Measurements from ENCODE around the gene RNF141. TPM values are rescaled to one million over a fixed set of nuclear protein-coding genes. Genes with fewer than 3 reads are reported as not detected.

RNF141 gene, protein sequence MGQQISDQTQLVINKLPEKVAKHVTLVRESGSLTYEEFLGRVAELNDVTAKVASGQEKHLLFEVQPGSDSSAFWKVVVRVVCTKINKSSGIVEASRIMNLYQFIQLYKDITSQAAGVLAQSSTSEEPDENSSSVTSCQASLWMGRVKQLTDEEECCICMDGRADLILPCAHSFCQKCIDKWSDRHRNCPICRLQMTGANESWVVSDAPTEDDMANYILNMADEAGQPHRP
- total RNA-seq (22.1 TPM), polyA plus RNA-seq (ENCODE audit: insufficient read depth in 1 of 8, insufficient read length in 8 of 8, low replicate concordance in 1 of 8) (10 to 100 TPM; 16.9 to 26.4 (median 19.4) TPM)
- long read RNA-seq, donor 1, full-length matches to known transcripts = 5 of 5 reads
- long read RNA-seq, donor 1, partial matches to known transcripts = 0 of 5 reads
- long read RNA-seq, donor 1, other reads (novel, unspliced or antisense) = 0 of 5 reads
- long read RNA-seq, donor 2, full-length matches to known transcripts = 1 of 1 reads
- long read RNA-seq, donor 2, partial matches to known transcripts = 0 of 1 reads
- long read RNA-seq, donor 2, other reads (novel, unspliced or antisense) = 0 of 1 reads
- long read RNA-seq, donor 3, full-length matches to known transcripts = 16 of 16 reads
- long read RNA-seq, donor 3, partial matches to known transcripts = 0 of 16 reads
- long read RNA-seq, donor 3, other reads (novel, unspliced or antisense) = 0 of 16 reads
- long read RNA-seq, donor 4, full-length matches to known transcripts = 10 of 10 reads
- long read RNA-seq, donor 4, partial matches to known transcripts = 0 of 10 reads
- long read RNA-seq, donor 4, other reads (novel, unspliced or antisense) = 0 of 10 reads
- long read RNA-seq, donor 5, full-length matches to known transcripts = 37 of 37 reads
- long read RNA-seq, donor 5, partial matches to known transcripts = 0 of 37 reads
- long read RNA-seq, donor 5, other reads (novel, unspliced or antisense) = 0 of 37 reads
- long read RNA-seq, donor 6, full-length matches to known transcripts = 29 of 29 reads
- long read RNA-seq, donor 6, partial matches to known transcripts = 0 of 29 reads
- long read RNA-seq, donor 6, other reads (novel, unspliced or antisense) = 0 of 29 reads
- long read RNA-seq, donor 7, full-length matches to known transcripts = 34 of 34 reads
- long read RNA-seq, donor 7, partial matches to known transcripts = 0 of 34 reads
- long read RNA-seq, donor 7, other reads (novel, unspliced or antisense) = 0 of 34 reads
- long read RNA-seq, donor 8, full-length matches to known transcripts = 15 of 15 reads
- long read RNA-seq, donor 8, partial matches to known transcripts = 0 of 15 reads
- long read RNA-seq, donor 8, other reads (novel, unspliced or antisense) = 0 of 15 reads
- long read RNA-seq, donor 9, full-length matches to known transcripts = 26 of 26 reads
- long read RNA-seq, donor 9, partial matches to known transcripts = 0 of 26 reads
- long read RNA-seq, donor 9, other reads (novel, unspliced or antisense) = 0 of 26 reads
- long read RNA-seq, donor 10, full-length matches to known transcripts = 35 of 35 reads
- long read RNA-seq, donor 10, partial matches to known transcripts = 0 of 35 reads
- long read RNA-seq, donor 10, other reads (novel, unspliced or antisense) = 0 of 35 reads
- long read RNA-seq, donor 11, full-length matches to known transcripts = 21 of 21 reads
- long read RNA-seq, donor 11, partial matches to known transcripts = 0 of 21 reads
- long read RNA-seq, donor 11, other reads (novel, unspliced or antisense) = 0 of 21 reads

DNA sequence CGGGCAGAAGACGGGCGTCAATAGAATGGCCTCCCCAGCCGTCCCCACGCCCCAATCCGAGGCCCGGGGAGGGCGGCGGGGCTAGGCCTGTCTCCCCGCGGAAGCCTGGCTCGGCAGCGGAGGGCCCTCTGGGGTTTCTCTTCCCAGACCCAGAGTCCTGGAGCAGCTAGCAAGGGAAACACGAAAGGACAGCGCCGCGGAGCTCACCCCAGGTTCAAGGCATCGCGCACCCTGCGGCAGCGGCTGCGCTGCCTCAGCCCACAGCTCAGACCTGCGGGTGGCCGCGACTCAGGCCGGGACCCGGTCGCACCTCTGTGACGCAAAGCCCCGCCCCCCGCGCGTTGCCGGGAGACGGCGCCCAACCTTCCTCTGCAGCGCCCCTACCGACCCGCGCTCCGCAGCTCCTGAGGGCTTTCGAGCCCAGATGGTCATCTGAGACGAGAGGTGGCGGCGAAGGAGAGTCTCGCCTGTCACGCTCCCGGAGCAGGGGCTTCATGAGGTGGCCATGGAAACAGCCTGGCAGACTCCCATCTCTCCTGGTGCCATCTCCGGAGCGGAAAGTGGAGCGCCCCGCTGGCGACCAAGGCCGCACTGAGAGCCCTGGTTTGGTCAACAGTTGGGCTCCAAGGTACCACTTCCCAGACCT, at the start of gene RNF141:
Gene RNF141, minus strand, starts transcription at position 273 of the 646 bp plus-strand sequence. CDS start 7,029 bp downstream, outside the sequence.
- under 1% methylated on average over 50 of the region's 54 CpGs for WGBS (ENCODE audit: insufficient coverage)
- Histone ChIP-seq H3K36me3 (ENCODE audit: control insufficient read depth, insufficient read depth, low read length) (no peaks in the 10 kb centered on the region), H3K4me1 (ENCODE audit: control insufficient read depth, insufficient read depth, low read length) (peaks cover 3% of the 10 kb centered on the region), H3K4me3 (ENCODE audit: low read length) (peak within 1 kb of the TSS; percentile 89), H3K27ac (ENCODE audit: low read length) (peak within 1 kb of the TSS; percentile 93), H3K27me3 (ENCODE audit: control insufficient read depth, insufficient read depth, low read length) (no peaks in the 10 kb centered on the region), H3K9me3 (replicated peaks; ENCODE audit: control insufficient read depth, low read depth, low read length) (no peaks in the 10 kb centered on the region)
- peak; percentile 97 for DNase-seq

DNA sequence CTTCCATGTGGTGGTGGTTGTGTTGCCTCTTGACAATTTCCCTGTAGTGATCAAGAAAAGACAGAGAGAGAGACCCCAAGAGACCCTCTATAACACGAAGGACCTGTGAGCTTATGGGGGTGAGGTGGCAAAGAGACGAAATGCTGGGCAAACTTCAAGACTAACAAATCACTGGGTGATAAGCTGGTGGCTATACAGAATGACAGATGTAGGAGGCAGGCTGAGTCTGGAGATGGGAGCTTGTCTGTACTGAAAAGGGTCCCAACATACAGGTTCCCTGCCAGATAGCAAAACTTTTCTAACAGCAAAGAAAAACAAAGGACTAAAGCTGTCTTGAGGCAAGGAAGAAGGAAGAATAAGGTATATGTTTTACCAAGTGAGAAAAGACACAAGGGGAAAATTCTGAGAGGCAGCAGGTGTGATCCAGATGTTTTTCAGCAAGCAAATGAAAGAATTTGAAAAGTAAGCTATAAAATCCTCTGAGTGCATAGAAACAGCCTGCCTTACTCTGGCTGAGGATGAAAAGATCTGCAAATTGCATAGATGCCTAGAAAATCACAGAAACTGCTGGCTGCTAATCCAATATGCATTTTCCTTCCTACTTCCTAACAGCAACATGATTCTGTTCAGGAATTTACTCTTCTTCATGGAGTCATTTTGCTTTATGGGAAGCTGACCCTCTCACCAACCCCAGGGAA, 49.4 kb upstream of the RNF141 start:
- DNase-seq = peak; percentile 67
- Histone ChIP-seq H3K36me3 (ENCODE audit: control insufficient read depth, insufficient read depth, low read length) (no peaks in the 10 kb centered on the region), H3K4me3 (ENCODE audit: low read length) (no peak overlapping the region), H3K27me3 (ENCODE audit: control insufficient read depth, insufficient read depth, low read length) (no peaks in the 10 kb centered on the region), H3K9me3 (replicated peaks; ENCODE audit: control insufficient read depth, low read depth, low read length) (no peaks in the 10 kb centered on the region), H3K27ac (ENCODE audit: low read length) (peak overlapping the region; percentile 58), H3K4me1 (ENCODE audit: control insufficient read depth, insufficient read depth, low read length) (peaks cover 18% of the 10 kb centered on the region)
- WGBS (ENCODE audit: insufficient coverage) = no CpG with 5 or more reads among the region's 2 CpGs

DNA sequence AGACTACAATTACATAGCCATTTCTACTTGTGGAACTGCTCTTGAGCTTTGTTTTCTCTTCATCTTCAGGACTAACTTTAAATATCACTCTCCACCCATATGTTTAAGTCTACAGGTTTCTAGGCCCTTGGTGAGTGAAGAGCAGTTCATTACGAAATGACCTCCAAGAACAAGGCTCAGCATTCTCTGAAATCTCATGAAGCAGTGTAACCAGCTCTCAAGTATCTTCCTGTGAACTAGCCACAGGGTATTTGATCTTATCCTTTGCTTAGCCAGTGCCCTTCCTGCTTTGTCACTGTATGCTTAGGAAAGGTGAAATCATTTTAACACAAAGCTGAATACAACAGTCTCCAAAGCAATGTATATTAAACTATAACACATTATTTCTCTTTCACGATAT, 47.9 kb upstream of the RNF141 start:
- no peak overlapping the region for H3K4me3 ChIP-seq (ENCODE audit: low read length)
- DNase-seq = no peak
- no peaks in the 10 kb centered on the region for H3K9me3 ChIP-seq (replicated peaks; ENCODE audit: control insufficient read depth, low read depth, low read length)
- H3K27me3 ChIP-seq (ENCODE audit: control insufficient read depth, insufficient read depth, low read length) = no peaks in the 10 kb centered on the region
- H3K4me1 ChIP-seq (ENCODE audit: control insufficient read depth, insufficient read depth, low read length) = peaks cover 20% of the 10 kb centered on the region
- WGBS (ENCODE audit: insufficient coverage) = no CpG with 5 or more reads among the region's 2 CpGs
- no peak overlapping the region for H3K27ac ChIP-seq (ENCODE audit: low read length)
- H3K36me3 ChIP-seq (ENCODE audit: control insufficient read depth, insufficient read depth, low read length) = no peaks in the 10 kb centered on the region

DNA sequence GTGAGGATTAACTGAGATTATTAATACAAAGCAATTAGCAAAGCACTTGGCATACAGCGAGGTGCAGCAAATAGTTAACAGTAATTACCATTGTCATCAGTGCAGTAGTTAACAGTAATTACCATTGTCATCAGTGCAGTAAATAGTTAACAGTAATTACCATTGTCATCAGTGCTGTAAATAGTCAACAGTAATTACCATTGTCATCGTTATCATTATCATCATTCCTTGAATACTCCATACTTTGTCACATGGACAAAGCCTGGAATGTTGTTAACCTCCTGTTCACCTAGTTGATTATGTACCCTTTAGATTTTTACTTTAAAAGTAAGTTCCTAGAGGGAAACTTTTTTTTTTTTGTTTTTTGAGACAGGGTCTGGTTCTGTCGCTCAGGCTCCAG, 47.0 kb upstream of the RNF141 start:
- Histone ChIP-seq H3K27ac (ENCODE audit: low read length) (no peak overlapping the region), H3K27me3 (ENCODE audit: control insufficient read depth, insufficient read depth, low read length) (no peaks in the 10 kb centered on the region), H3K4me1 (ENCODE audit: control insufficient read depth, insufficient read depth, low read length) (peaks cover 22% of the 10 kb centered on the region), H3K9me3 (replicated peaks; ENCODE audit: control insufficient read depth, low read depth, low read length) (no peaks in the 10 kb centered on the region), H3K4me3 (ENCODE audit: low read length) (no peak overlapping the region), H3K36me3 (ENCODE audit: control insufficient read depth, insufficient read depth, low read length) (no peaks in the 10 kb centered on the region)
- DNase-seq = no peak
- no CpG with 5 or more reads among the region's 3 CpGs for WGBS (ENCODE audit: insufficient coverage)

DNA sequence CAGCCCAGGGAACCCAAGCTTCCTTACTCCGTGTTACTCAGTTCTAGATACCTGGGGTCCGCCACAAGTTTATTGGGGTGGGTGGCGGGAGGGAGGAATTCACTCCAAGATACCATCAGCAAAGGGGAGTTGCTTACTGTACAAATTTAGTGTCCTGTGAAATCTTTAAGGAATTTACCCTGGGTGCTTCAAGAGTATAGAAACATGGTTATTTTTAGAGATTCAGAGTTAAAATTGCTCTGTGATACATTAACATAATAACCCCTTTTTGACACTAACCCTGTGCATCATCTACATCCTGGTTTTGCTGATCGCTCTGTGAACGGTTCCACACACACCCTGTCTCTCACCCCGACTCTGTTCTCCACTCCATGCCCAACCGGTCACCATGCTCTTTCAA, 46.4 kb upstream of the RNF141 start:
- H3K27ac ChIP-seq (ENCODE audit: low read length) = no peak overlapping the region
- peaks cover 22% of the 10 kb centered on the region for H3K4me1 ChIP-seq (ENCODE audit: control insufficient read depth, insufficient read depth, low read length)
- H3K9me3 ChIP-seq (replicated peaks; ENCODE audit: control insufficient read depth, low read depth, low read length) = no peaks in the 10 kb centered on the region
- H3K36me3 ChIP-seq (ENCODE audit: control insufficient read depth, insufficient read depth, low read length) = no peaks in the 10 kb centered on the region
- no peak overlapping the region for H3K4me3 ChIP-seq (ENCODE audit: low read length)
- no peak for DNase-seq
- WGBS (ENCODE audit: insufficient coverage) = 91% methylated on average over 4 of the region's 7 CpGs
- H3K27me3 ChIP-seq (ENCODE audit: control insufficient read depth, insufficient read depth, low read length) = no peaks in the 10 kb centered on the region

DNA sequence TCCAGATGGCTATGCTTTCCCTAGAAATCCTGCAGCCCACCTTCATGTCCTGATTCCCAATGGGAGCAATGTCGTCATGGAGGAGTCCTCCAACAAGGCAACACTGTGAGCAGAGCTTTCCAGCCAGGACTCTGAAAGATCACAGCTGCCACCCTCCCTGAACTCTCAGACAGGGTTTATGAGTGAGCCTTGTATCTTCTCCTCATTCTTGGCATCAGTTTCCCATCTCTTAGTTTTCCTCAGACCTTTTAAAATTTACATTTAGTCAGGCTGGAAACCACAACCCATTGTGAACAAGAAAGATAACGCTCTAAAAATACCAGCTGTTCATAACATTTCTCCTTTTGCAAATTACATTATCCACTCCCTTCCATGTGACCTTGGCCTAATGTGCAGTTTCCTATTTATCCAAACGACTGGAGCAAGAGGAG, 43.1 kb upstream of the RNF141 start:
- H3K4me1 ChIP-seq (ENCODE audit: control insufficient read depth, insufficient read depth, low read length) = peaks cover 17% of the 10 kb centered on the region
- H3K27ac ChIP-seq (ENCODE audit: low read length) = peak overlapping the region; percentile 32
- H3K36me3 ChIP-seq (ENCODE audit: control insufficient read depth, insufficient read depth, low read length) = no peaks in the 10 kb centered on the region
- peak; percentile 58 for DNase-seq
- WGBS (ENCODE audit: insufficient coverage) = 47% methylated on average over 1 of the region's 3 CpGs
- H3K9me3 ChIP-seq (replicated peaks; ENCODE audit: control insufficient read depth, low read depth, low read length) = no peaks in the 10 kb centered on the region
- H3K27me3 ChIP-seq (ENCODE audit: control insufficient read depth, insufficient read depth, low read length) = no peaks in the 10 kb centered on the region
- no peak overlapping the region for H3K4me3 ChIP-seq (ENCODE audit: low read length)

DNA sequence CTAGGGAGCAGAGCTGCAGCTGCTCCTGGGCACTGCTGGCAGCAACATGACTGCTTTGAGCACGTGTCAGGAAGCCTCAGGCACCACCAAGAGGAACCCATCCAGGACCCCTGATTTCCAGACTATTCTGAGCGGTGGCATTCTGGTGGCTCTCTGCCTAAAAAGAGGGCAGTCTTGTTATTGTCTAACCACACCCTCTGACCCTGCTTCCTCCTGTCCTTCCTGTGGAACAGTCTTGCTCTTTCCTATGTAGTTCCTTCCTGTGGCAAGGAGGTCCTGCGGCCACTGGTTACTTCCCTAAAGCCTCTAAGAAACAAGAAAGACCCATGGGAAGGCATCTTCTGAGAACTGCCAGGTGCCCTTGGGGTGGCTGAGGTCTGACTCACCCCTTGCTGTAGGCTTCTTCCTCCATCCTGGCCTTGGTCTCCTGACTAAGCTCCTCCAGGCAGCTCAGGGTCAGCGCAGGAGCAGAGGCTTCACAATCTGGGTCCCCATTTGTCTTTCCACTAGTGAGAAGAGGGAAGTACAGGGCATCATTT, 40.6 kb upstream of the RNF141 start:
- WGBS (ENCODE audit: insufficient coverage) = 84% methylated on average over 3 of the region's 4 CpGs
- Histone ChIP-seq H3K27me3 (ENCODE audit: control insufficient read depth, insufficient read depth, low read length) (no peaks in the 10 kb centered on the region), H3K27ac (ENCODE audit: low read length) (peak overlapping the region; percentile 67), H3K4me3 (ENCODE audit: low read length) (no peak overlapping the region), H3K4me1 (ENCODE audit: control insufficient read depth, insufficient read depth, low read length) (peaks cover 15% of the 10 kb centered on the region), H3K9me3 (replicated peaks; ENCODE audit: control insufficient read depth, low read depth, low read length) (no peaks in the 10 kb centered on the region), H3K36me3 (ENCODE audit: control insufficient read depth, insufficient read depth, low read length) (no peaks in the 10 kb centered on the region)
- peak; percentile 78 for DNase-seq

DNA sequence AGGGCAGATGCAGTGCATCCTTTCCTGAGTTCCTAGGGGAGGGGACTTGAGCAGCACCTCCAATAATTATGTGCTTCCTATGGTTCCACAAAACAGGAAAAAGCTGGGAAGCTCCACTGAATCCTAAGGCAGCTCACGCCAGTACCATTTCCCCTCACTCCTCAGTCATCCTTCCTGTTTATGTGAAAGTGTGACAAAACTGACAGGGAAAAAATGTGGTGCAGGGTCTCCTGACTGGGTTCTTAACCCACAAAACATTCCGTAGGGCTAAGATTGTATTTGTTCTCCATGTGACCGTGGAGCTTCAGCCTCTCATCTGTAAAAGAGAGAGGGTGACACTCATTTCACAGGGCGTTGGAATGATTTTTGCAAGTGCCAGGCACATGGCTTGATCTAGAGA, 39.6 kb upstream of the RNF141 start:
- no peaks in the 10 kb centered on the region for H3K27me3 ChIP-seq (ENCODE audit: control insufficient read depth, insufficient read depth, low read length)
- H3K9me3 ChIP-seq (replicated peaks; ENCODE audit: control insufficient read depth, low read depth, low read length) = no peaks in the 10 kb centered on the region
- H3K4me3 ChIP-seq (ENCODE audit: low read length) = no peak overlapping the region
- H3K27ac ChIP-seq (ENCODE audit: low read length) = peak overlapping the region; percentile 67
- DNase-seq = peak; percentile 25
- 100% methylated on average over 2 of the region's 4 CpGs for WGBS (ENCODE audit: insufficient coverage)
- H3K4me1 ChIP-seq (ENCODE audit: control insufficient read depth, insufficient read depth, low read length) = peaks cover 15% of the 10 kb centered on the region
- H3K36me3 ChIP-seq (ENCODE audit: control insufficient read depth, insufficient read depth, low read length) = peaks cover 2% of the 10 kb centered on the region
